H1 (cell line): ENCODE results near the gene APBB1. TPM values are rescaled to one million over a fixed set of nuclear protein-coding genes. Genes with fewer than 3 reads are reported as not detected.

Source experiments
- CTCF ChIA-PET: fragments of 300-600 bp; sonication (Branson Sonifier 250); formaldehyde crosslinking; loops from one replicate; lab custom pipeline; 2021; ENCODE audit not compliant: partially characterized antibody; lab: Charles Lee
- POLR2A ChIA-PET: fragments of 300-600 bp; sonication (Branson Sonifier 250); formaldehyde crosslinking; loops from one replicate; lab custom pipeline; 2021; ENCODE audit warnings: inconsistent platforms; ENCODE audit not compliant: partially characterized antibody; lab: Charles Lee
- DNase-seq, 2 experiments: peaks; one replicate each; pipeline versions ENCODE4 v3.0.0 to v3.0.0-alpha.2; 2010 to 2022; ENCODE audit warnings: low spot score in 2 of 2, low read depth in 1 of 2, mixed read lengths in 1 of 2
- FAIRE-seq: peaks from 2 replicates; lab custom pipeline; 2011; peaks lifted over from hg19 to GRCh38; lab: Jason Lieb, UNC
- H2AFZ ChIP-seq: 2 replicates; pipeline ENCODE4 v1.8.1; 2012; ENCODE audit warnings: low read length, inconsistent platforms
- H2AK5ac ChIP-seq: 2 replicates; pipeline ENCODE4 v1.6.1; 2013; ENCODE audit warnings: low read depth, low read length
- H2BK120ac ChIP-seq: replicated peaks from 2 replicates; pipeline ENCODE3; 2013; ENCODE audit warnings: low read depth, low read length, inconsistent platforms
- H2BK12ac ChIP-seq: 2 replicates; pipeline ENCODE4 v1.6.1; 2013; ENCODE audit warnings: low read depth, low read length
- H2BK15ac ChIP-seq: 2 replicates; pipeline ENCODE4 v1.6.1; 2013; ENCODE audit warnings: low read length
- H2BK20ac ChIP-seq: 2 replicates; pipeline ENCODE4 v1.6.1; 2013; ENCODE audit warnings: low read length
- H2BK5ac ChIP-seq: 2 replicates; pipeline ENCODE4 v1.6.1; 2013; ENCODE audit warnings: low read depth, low read length
- H3K14ac ChIP-seq: 2 replicates; pipeline ENCODE4 v1.6.1; 2013; ENCODE audit warnings: inconsistent platforms; ENCODE audit not compliant: insufficient read length
- H3K18ac ChIP-seq: 2 replicates; pipeline ENCODE4 v1.6.1; 2013; ENCODE audit warnings: low read length; ENCODE audit errors: extremely low read depth
- H3K23ac ChIP-seq: 2 replicates; pipeline ENCODE4 v1.6.1; 2013; ENCODE audit warnings: inconsistent platforms; ENCODE audit not compliant: insufficient read length
- H3K23me2 ChIP-seq: 2 replicates; pipeline ENCODE4 v1.6.1; 2013; ENCODE audit warnings: low read depth, low read length
- H3K27ac ChIP-seq: 2 replicates; pipeline ENCODE4 v1.6.1; 2011; ENCODE audit warnings: low read depth, low read length, inconsistent platforms
- H3K27me3 ChIP-seq, 4 experiments: replicated peaks in 1 of 4; 1 replicate in 1 of 4; 2 replicates in 3 of 4; pipeline versions ENCODE4 v1.6.1 to v1.8.1; 2011 to 2013; ENCODE audit warnings: low read length in 3 of 4, mild to moderate bottlenecking in 3 of 4, inconsistent platforms in 2 of 4, mixed read lengths in 2 of 4, moderate library complexity in 1 of 4; ENCODE audit not compliant: control insufficient read depth in 3 of 4, insufficient read depth in 3 of 4; ENCODE audit errors: extremely low read depth in 1 of 4
- H3K36me3 ChIP-seq, 4 experiments: 2 replicates each; pipeline versions ENCODE4 v1.6.1 to v1.8.1; 2011 to 2013; ENCODE audit warnings: mild to moderate bottlenecking in 4 of 4, low read length in 3 of 4, moderate library complexity in 2 of 4, control low read depth in 1 of 4, inconsistent platforms in 1 of 4; ENCODE audit not compliant: insufficient read depth in 4 of 4, control insufficient read depth in 2 of 4
- H3K4ac ChIP-seq: replicated peaks from 2 replicates; pipeline ENCODE3; 2013; ENCODE audit warnings: low read length, low read depth, mixed read lengths, inconsistent platforms; ENCODE audit not compliant: insufficient read length
- H3K4me1 ChIP-seq, 4 experiments: replicated peaks in 1 of 4; 1 replicate in 1 of 4; 2 replicates in 3 of 4; pipeline versions ENCODE4 v1.6.1 to v1.8.1; 2011 to 2013; ENCODE audit warnings: low read length in 3 of 4, inconsistent platforms in 2 of 4, mixed read lengths in 1 of 4; ENCODE audit not compliant: insufficient read depth in 4 of 4, control insufficient read depth in 3 of 4
- H3K4me2 ChIP-seq, 2 experiments: 2 replicates each; pipeline versions ENCODE4 v1.6.1 to v1.8.1; 2011 to 2013; ENCODE audit warnings: low read depth in 2 of 2, low read length in 2 of 2, control low read depth in 1 of 2, inconsistent platforms in 1 of 2, mild to moderate bottlenecking in 1 of 2; ENCODE audit not compliant: insufficient read depth in 1 of 2
- H3K4me3 ChIP-seq, 4 experiments: fragments of 200-600, 300-600 bp in 1 of 4; sonication (generic), shearing (Covaris generic), sonication (Bioruptor Twin) in 1 of 4; 2 replicates each; pipeline versions ENCODE4 v1.5.1 to v1.8.1; 2011 to 2016; ENCODE audit warnings: low read length in 4 of 4, low read depth in 3 of 4, control low read depth in 2 of 4, inconsistent platforms in 2 of 4, mild to moderate bottlenecking in 2 of 4, mixed read lengths in 1 of 4, moderate library complexity in 1 of 4; ENCODE audit not compliant: insufficient read depth in 2 of 4; ENCODE audit errors: extremely low read depth in 1 of 4
- H3K56ac ChIP-seq: replicated peaks from 2 replicates; pipeline ENCODE3; 2013; ENCODE audit warnings: low read depth, mild to moderate bottlenecking, mixed read lengths, low read length, inconsistent platforms; ENCODE audit not compliant: insufficient read length
- H3K79me1 ChIP-seq: 2 replicates; pipeline ENCODE4 v1.6.1; 2013; ENCODE audit warnings: low read depth, low read length, control low read depth
- H3K79me2 ChIP-seq, 2 experiments: 2 replicates each; pipeline versions ENCODE4 v1.6.1 to v1.8.1; 2012 to 2013; ENCODE audit warnings: low read length in 2 of 2, mild to moderate bottlenecking in 2 of 2, inconsistent platforms in 1 of 2; ENCODE audit not compliant: insufficient read depth in 2 of 2, control insufficient read depth in 1 of 2
- H3K9ac ChIP-seq, 4 experiments: replicated peaks in 1 of 4; 1 replicate in 1 of 4; 2 replicates in 3 of 4; pipeline versions ENCODE4 v1.6.1 to v1.8.1; 2011 to 2013; ENCODE audit warnings: low read depth in 3 of 4, low read length in 3 of 4, control low read depth in 2 of 4, mild to moderate bottlenecking in 2 of 4, moderate library complexity in 2 of 4, inconsistent platforms in 1 of 4; ENCODE audit errors: extremely low read depth in 1 of 4
- H3K9me3 ChIP-seq, 2 experiments: 2 replicates each; pipeline versions ENCODE4 v1.6.1 to v1.8.1; 2012 to 2013; ENCODE audit warnings: mild to moderate bottlenecking in 2 of 2, moderate library complexity in 2 of 2, control low read depth in 1 of 2, inconsistent platforms in 1 of 2, low read depth in 1 of 2, low read length in 1 of 2, mixed read lengths in 1 of 2; ENCODE audit not compliant: insufficient read depth in 2 of 2
- H4K20me1 ChIP-seq, 2 experiments: replicated peaks in 1 of 2; 2 replicates each; pipeline versions ENCODE3 to v1.8.1; 2011 to 2013; ENCODE audit warnings: inconsistent platforms in 2 of 2, low read length in 2 of 2, mild to moderate bottlenecking in 1 of 2; ENCODE audit not compliant: insufficient read depth in 2 of 2, control insufficient read depth in 1 of 2
- H4K5ac ChIP-seq: 2 replicates; pipeline ENCODE4 v1.6.1; 2013; ENCODE audit warnings: low read length, low read depth, mixed read lengths, inconsistent platforms; ENCODE audit not compliant: insufficient read length
- H4K8ac ChIP-seq: 2 replicates; pipeline ENCODE4 v1.8.0; 2013; ENCODE audit warnings: mild to moderate bottlenecking, moderate library complexity, low read length, inconsistent platforms; ENCODE audit not compliant: insufficient read depth; ENCODE audit errors: extremely low read depth
- H4K91ac ChIP-seq: replicated peaks from 2 replicates; pipeline ENCODE3; 2013; ENCODE audit warnings: low read length, mixed read lengths, inconsistent platforms; ENCODE audit not compliant: insufficient read length
- CEBPB ChIP-seq: IDR thresholded peaks from 2 replicates; pipeline ENCODE4 v1.6.1; 2012; ENCODE audit warnings: low read depth, low read length
- SRF ChIP-seq: IDR thresholded peaks from 2 replicates; pipeline ENCODE4 v1.6.1; 2011; ENCODE audit warnings: mild to moderate bottlenecking, low read depth, low read length, moderate library complexity
- WGBS, 2 experiments: shearing (Covaris generic) in 1 of 2; methylation state at CpG; one replicate each; pipeline versions ENCODE4 v1.1.6 to v1.1.7; 2013 to 2015; ENCODE audit warnings: low lambda C conversion rate in 2 of 2, mixed read lengths in 2 of 2, inconsistent platforms in 1 of 2, low coverage in 1 of 2, missing lambda C conversion rate in 1 of 2; ENCODE audit not compliant: insufficient replicate concordance in 2 of 2, insufficient coverage in 1 of 2, insufficient read length in 1 of 2; ENCODE audit errors: extremely low coverage in 1 of 2, missing lambda C conversion rate in 1 of 2; 5-methylcytosine and 5-hydroxymethylcytosine counted together
- polyA plus RNA-seq, 7 experiments: library from polyadenylated mRNA; depleted of rRNA in 3 of 7; stranded (reverse) in 5 of 7; unstranded in 2 of 7; fragments of >200 nt in 5 of 7; fragments of 200-250 nt in 2 of 7; gene quantifications; 1 replicate in 5 of 7; 2 replicates in 1 of 7; 4 replicates in 1 of 7; pipeline versions ENCODE4 v1.2.1 to v1.2.3, GENCODE V29; 2011 to 2013; ENCODE audit warnings: missing spikeins in 2 of 7, mixed read lengths in 2 of 7
- total RNA-seq: library from RNA; stranded (reverse); fragmentation: NEBNext Ultra II Directional; extraction: Animal tissue kit (Norgen Biotek cat#: 25700); gene quantifications from 2 replicates; pipeline ENCODE4 v1.2.1, GENCODE V29; 2021
- TF ChIP-seq, protein P1 (sequence below): IDR thresholded peaks from 2 replicates; pipeline ENCODE4 v1.6.1; 2012; ENCODE audit warnings: inconsistent platforms

The APBB1 gene
- total and polyA plus RNA-seq, 2 of the 8 experiments (the other 6 are each of a cell fraction or from before 2014, with no cell fraction given), result 23.9 to 33.1 TPM

DNA sequence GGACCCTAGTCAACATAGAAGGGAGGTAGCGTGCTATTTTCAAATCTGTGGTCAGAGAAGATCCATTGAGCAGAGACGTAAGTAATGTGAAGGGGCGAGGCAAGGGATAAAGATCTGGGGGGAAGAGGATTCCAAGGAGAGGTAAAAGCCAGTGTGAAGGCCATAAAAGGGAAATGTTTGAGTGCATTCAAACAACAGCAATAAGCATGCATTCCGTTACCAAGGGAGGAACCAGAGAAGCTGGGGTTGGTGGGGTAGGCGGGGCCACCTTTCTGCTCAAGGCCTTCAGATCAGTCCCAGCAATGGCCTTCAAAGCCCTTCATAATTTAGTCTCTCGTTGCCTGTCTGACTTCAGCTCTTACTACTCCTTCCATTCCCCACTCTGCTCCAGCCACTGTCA lies 47.1 kb downstream of the APBB1 start:
- no peak overlapping the region for H3K14ac ChIP-seq
- no peaks in the 10 kb centered on the region; a peak in 2 of 7 replicates for H3K4me1 ChIP-seq
- no peaks in the 10 kb centered on the region for H4K20me1 ChIP-seq
- H2AFZ ChIP-seq, result peak overlapping the region; percentile 6; the same call in 1 of the 2 replicates
- no peak overlapping the region for H3K9ac ChIP-seq
- no peak overlapping the region for H3K27ac ChIP-seq
- no peak overlapping the region for H3K23ac ChIP-seq
- H3K27me3 ChIP-seq, result no peaks in the 10 kb centered on the region; a peak in 1 of 7 replicates
- no peak for DNase-seq
- H4K8ac ChIP-seq, result no peak overlapping the region
- ChIA-PET POLR2A (interaction anchor here (0.7 kb wide), 1 partner anchor 159 kb away, joined by 3 read pairs; no protein-coding TSS in a partner anchor), CTCF (interaction anchor here (3.8 to 21.5 kb wide), 2 partner anchors 9 to 68 kb away, joined by 25 to 585 read pairs; partner anchors contain the start of gene HPX)
- H3K23me2 ChIP-seq, result no peaks in the 10 kb centered on the region
- no peaks in the 10 kb centered on the region for H3K79me1 ChIP-seq
- no peak overlapping the region for H4K5ac ChIP-seq
- H3K36me3 ChIP-seq, result no peaks in the 10 kb centered on the region
- no peak overlapping the region for H4K91ac ChIP-seq
- H2AK5ac ChIP-seq, result no peak overlapping the region
- H3K9me3 ChIP-seq, result no peaks in the 10 kb centered on the region
- no peaks in the 10 kb centered on the region for H3K79me2 ChIP-seq
- H3K4me2 ChIP-seq, result no peak overlapping the region
- no peak overlapping the region for H3K4ac ChIP-seq
- TF ChIP-seq, protein P1, sequence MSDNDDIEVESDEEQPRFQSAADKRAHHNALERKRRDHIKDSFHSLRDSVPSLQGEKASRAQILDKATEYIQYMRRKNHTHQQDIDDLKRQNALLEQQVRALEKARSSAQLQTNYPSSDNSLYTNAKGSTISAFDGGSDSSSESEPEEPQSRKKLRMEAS, result no peak
- peak; percentile 59; the same call in 1 of the 2 replicates for TF ChIP-seq SRF
- no peak for TF ChIP-seq CEBPB
- 0 out of 2 replicates have a peak overlapping the region, but pooled peaks have one; percentile 27 for H2BK12ac ChIP-seq
- H3K4me3 ChIP-seq, result no peak overlapping the region
- no peak overlapping the region for H2BK120ac ChIP-seq
- no peak for FAIRE-seq
- no peak overlapping the region for H3K56ac ChIP-seq
- WGBS, 2 experiments, result 85% methylated on average over 6 of the region's 6 CpGs; no CpG with 5 or more reads in 1 of the 2 experiments
- no peak overlapping the region for H3K18ac ChIP-seq
- no peak overlapping the region for H2BK15ac ChIP-seq
- H2BK20ac ChIP-seq, result no peak overlapping the region
- H2BK5ac ChIP-seq, result no peak overlapping the region
